Large intestine (tissue), 3 donors: ENCODE results near the gene FRAS1. TPM values are rescaled to one million over a fixed set of nuclear protein-coding genes. Genes with fewer than 3 reads are reported as not detected.
A peak's percentile ranks its signal among the peaks of the same experiment; 100 is the strongest.
"Not testable (repeated sequence)": the region's sequence is repeated elsewhere in the genome, so short reads cannot be mapped to it uniquely, and the experiment has no call there.

ENCODE experiments used
- DNase-seq, 2 donors: peaks; one replicate each; pipeline versions ENCODE4 v3.0.0 to v3.0.0-alpha.2; 2013
- H3K27ac ChIP-seq: one replicate; pipeline ENCODE4 v1.5.1; 2013; ENCODE audit warnings: low read length
- H3K27me3 ChIP-seq: 2 replicates; pipeline ENCODE4 v1.6.1; 2013; ENCODE audit warnings: low read length; ENCODE audit not compliant: control insufficient read depth, insufficient read depth
- H3K36me3 ChIP-seq: 2 replicates; pipeline ENCODE4 v1.6.1; 2013; ENCODE audit warnings: low read length; ENCODE audit not compliant: control insufficient read depth, insufficient read depth
- H3K4me1 ChIP-seq: one replicate; pipeline ENCODE4 v1.6.1; 2013; ENCODE audit warnings: low read length; ENCODE audit not compliant: control insufficient read depth, insufficient read depth
- H3K4me3 ChIP-seq: one replicate; pipeline ENCODE4 v1.5.1; 2013; ENCODE audit warnings: low read length
- H3K9me3 ChIP-seq: one replicate; pipeline ENCODE4 v1.6.1; 2013; ENCODE audit warnings: mild to moderate bottlenecking, low read depth, low read length, moderate library complexity; ENCODE audit not compliant: control insufficient read depth
- WGBS: methylation state at CpG from one replicate; pipeline ENCODE4 v1.1.5; 2013; ENCODE audit warnings: low lambda C conversion rate; ENCODE audit not compliant: insufficient coverage; 5-methylcytosine and 5-hydroxymethylcytosine counted together
- polyA plus RNA-seq: library from polyadenylated mRNA; unstranded; fragments of 120-200 nt; gene quantifications from one replicate; pipeline ENCODE4 v1.2.1, GENCODE V29; 2013

The FRAS1 gene
- polyA plus RNA-seq, 1 donor, result 12.9 TPM

DNA sequence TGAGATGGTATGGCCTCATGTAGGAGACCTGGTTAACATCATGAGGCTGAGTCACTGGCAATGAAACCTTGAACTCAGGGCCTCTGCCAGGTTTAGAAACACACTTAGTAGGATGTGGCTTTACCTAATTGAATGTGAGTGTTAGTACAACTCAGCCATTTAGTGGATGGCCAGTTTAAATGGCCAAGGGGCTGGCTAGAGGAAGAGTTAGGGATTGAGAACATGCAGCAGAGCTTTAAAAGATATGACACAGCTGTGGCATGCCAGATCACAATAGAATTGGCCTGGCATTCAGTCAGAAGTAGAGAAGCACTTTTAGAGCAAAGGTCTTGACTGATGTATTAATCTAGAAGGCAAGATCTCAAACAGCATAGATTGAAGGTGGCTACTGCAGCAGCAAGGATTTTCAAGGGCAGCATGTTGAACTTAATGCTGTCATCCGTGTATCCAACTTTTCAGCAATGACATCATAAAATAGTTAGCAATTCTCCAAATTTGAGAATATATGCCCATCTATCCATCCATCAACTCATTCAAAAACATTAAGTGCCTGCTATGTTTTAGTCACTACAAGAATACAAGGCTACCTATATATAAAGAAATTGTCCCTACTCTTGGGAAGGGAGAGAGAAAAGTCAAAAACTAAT, 170.4 kb downstream of the FRAS1 start:
- no CpG with 5 or more reads among the region's 1 CpG for WGBS
- Histone ChIP-seq H3K9me3 (peaks cover 3% of the 10 kb centered on the region), H3K27ac (no peak overlapping the region), H3K27me3 (no peaks in the 10 kb centered on the region), H3K4me1 (no peaks in the 10 kb centered on the region), H3K36me3 (no peaks in the 10 kb centered on the region), H3K4me3 (no peak overlapping the region)
- DNase-seq, result no peak

DNA sequence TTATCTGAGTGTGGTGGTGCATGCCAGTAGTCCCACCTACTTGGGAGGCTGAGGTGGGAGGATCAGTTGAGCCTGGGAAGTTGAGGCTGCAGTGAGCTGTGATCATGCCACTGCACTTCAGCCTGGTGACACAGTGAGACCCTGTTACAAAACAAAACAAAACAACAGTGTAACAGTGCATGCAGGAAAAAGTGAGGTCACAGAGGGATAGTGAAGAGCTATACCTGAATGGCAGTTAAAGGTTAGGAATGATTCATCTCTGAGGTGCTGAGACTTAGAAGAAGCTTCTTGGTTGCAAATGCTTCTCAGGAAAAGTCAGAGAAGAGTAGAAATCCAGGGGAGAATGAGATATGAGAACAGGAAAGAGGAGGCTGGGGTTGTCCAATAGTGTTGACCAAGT, 178.7 kb downstream of the FRAS1 start:
- H3K27me3 ChIP-seq, result no peaks in the 10 kb centered on the region
- no peak for DNase-seq
- no peaks in the 10 kb centered on the region for H3K36me3 ChIP-seq
- H3K9me3 ChIP-seq, result no peaks in the 10 kb centered on the region
- H3K4me1 ChIP-seq, result peaks cover 6% of the 10 kb centered on the region
- H3K4me3 ChIP-seq, result no peak overlapping the region
- no peak overlapping the region for H3K27ac ChIP-seq

DNA sequence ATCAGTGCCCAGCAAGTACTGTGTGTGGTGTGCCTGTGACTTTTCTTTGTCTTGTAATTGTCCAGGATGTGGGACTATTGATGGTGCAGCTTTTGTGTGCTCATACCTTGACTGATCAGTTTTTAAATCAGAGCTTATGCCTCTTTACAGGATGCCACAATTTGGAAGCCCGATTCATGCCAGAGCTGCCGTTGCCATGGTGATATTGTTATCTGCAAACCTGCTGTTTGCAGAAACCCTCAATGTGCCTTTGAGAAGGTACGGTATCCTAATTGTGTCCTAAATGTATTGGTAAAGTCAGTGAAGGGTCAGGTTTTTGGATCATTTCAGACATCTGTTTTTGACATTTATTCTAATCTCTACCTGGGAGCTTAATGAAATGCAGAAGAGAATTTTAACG, 180.2 kb downstream of the FRAS1 start:
- H3K36me3 ChIP-seq, result no peaks in the 10 kb centered on the region
- WGBS, result 100% methylated on average over 1 of the region's 4 CpGs
- no peaks in the 10 kb centered on the region for H3K9me3 ChIP-seq
- no peak overlapping the region for H3K27ac ChIP-seq
- DNase-seq, result no peak
- no peak overlapping the region for H3K4me3 ChIP-seq
- no peaks in the 10 kb centered on the region for H3K27me3 ChIP-seq
- peaks cover 6% of the 10 kb centered on the region for H3K4me1 ChIP-seq

DNA sequence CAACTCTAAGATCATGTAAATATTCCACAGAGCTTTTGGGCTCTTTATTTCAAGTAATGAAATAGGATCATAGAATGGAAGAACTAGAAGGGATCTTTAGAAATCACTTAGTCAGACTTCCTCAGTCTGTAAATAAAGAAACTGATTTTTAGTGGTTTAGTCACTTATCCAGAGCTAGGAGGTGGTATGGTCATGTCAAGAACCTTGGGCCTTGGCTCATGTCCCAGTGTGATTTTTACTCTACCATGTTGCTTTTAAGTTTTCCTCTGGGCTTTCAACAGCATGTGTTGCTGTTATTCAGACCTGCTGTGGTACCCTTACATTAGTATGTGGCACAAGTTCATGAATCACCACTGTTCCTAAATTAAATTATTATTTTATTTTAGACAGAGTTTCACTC, 184.9 kb downstream of the FRAS1 start:
- Histone ChIP-seq H3K4me1 (peaks cover 17% of the 10 kb centered on the region), H3K9me3 (no peaks in the 10 kb centered on the region), H3K36me3 (no peaks in the 10 kb centered on the region), H3K27ac (no peak overlapping the region), H3K4me3 (no peak overlapping the region), H3K27me3 (no peaks in the 10 kb centered on the region)
- DNase-seq, result no peak

DNA sequence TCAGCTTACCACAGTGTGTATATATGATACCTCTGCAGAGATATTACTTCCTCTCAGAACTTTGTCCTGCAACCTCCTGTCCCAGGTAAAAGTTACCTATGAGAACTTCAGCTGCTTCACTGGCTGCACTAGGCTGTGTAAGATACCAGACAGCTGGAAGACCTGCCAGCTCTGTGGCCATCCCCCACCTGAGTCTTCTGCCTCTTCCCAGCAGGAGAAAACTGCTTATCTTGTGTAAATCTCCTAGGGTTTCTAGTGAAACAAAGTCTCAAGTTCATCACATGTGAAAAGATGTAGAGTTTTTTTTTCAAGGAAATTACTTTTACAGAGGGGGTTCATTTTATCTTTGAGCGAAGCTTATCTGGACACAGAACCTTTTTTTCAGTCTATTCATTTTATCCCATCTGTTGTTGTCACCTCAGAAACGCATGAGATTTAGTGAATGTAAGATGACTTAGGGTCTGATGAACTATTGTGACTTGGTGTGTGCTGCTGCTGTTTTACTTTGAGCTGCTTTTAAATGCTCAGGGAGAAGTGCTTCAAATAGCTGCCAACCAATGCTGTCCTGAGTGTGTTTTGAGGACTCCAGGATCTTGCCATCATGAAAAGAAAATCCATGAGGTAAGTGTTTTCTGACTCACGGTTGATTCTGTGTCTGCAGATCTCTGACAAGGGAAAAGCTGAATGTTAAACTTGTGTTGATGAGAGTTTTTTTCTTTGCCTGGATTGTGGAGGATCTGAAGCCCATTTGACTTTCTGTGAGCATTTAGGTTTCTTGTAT, 187.8 kb downstream of the FRAS1 start:
- Histone ChIP-seq H3K27ac (peak overlapping the region; percentile 61), H3K36me3 (no peaks in the 10 kb centered on the region), H3K9me3 (no peaks in the 10 kb centered on the region), H3K4me3 (no peak overlapping the region), H3K27me3 (no peaks in the 10 kb centered on the region), H3K4me1 (peaks cover 14% of the 10 kb centered on the region)
- WGBS, result no CpG with 5 or more reads among the region's 3 CpGs
- DNase-seq, result peak; percentile 49 to 75

DNA sequence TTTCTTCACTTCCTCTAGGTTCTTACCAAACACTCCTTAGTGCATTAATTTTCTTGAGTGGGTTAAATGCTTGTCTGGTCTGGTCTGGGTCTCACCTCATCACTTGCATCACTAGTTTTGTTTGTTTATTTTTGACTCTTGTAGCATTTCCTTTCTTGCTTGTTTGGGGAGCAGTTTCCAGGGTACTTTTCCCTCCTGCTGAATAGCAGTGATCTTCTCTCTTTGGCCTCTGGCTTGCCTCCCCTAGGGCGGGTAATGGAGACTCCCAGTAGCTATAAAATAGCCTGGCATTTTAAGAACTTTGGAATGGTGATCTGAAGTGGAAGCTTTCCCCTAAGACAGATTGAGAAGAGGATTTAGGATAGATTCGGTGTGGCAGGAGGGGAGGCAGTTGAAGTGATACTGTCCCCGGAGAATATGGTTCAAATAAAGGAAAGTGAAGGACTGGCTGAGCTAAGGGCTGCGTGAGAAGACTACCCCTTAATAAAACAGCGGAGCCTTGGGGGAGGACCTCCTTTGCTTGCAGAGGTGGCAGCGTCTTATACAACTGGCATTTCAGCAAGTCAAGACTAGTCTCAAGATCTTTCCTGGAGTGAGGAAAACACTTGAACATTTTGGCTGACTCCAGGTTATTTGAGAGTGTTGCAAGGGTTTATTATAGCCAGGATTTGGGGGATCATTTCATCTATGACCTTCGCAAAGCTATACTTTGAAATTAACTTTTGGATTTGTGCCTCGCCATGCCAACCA, 190.6 kb downstream of the FRAS1 start:
- no peak overlapping the region for H3K4me3 ChIP-seq
- DNase-seq, result no peak
- H3K27ac ChIP-seq, result no peak overlapping the region
- peaks cover 1% of the 10 kb centered on the region for H3K36me3 ChIP-seq
- 82% methylated on average over 2 of the region's 8 CpGs for WGBS
- peaks cover 11% of the 10 kb centered on the region for H3K4me1 ChIP-seq
- no peaks in the 10 kb centered on the region for H3K9me3 ChIP-seq
- H3K27me3 ChIP-seq, result no peaks in the 10 kb centered on the region

DNA sequence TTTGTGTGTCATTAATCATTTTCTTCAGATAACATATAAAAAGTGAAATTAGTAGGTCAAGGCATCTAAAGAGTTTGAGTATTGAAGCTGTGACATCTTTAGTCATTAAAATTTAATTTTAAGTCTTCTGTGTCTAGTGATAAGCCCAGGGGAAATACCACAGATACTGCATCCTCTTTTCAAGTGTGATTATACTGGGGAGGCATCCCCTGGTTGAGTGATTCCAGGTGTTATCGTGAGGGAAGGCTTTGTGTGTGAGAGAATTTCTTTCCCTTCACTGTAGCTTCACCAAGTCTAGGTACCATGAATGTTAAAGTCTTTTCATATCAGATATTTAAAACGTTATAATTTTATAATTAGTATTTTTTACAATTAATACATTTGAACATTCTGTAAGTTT, 193.4 kb downstream of the FRAS1 start:
- peaks cover 10% of the 10 kb centered on the region for H3K36me3 ChIP-seq
- H3K4me1 ChIP-seq, result no peaks in the 10 kb centered on the region
- 100% methylated on average over 1 of the region's 2 CpGs for WGBS
- H3K27me3 ChIP-seq, result no peaks in the 10 kb centered on the region
- H3K4me3 ChIP-seq, result no peak overlapping the region
- no peak overlapping the region for H3K27ac ChIP-seq
- no peaks in the 10 kb centered on the region for H3K9me3 ChIP-seq
- no peak for DNase-seq

DNA sequence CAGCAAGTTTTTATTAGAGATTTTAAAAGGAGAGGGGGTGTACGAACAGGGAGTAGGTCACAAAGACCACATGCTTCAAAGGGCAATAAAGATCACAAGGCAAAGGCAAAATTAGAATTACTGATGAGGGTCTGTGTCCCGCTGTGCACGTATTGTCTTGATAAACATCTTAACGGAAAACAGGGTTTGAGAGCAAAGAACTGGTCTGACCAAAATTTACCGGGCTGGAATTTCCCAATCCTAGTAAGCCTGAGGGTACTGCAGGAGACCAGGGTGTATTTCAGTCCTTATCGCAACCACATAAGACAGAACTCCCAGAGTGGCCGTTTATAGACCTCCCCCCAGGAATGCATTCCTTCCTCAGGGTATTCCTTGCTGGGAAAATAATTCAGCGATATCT, 195.7 kb downstream of the FRAS1 start:
- not testable (repeated sequence) for H3K4me3 ChIP-seq, H3K4me1 ChIP-seq, H3K27me3 ChIP-seq, DNase-seq, H3K9me3 ChIP-seq, H3K27ac ChIP-seq
- no CpG with 5 or more reads among the region's 8 CpGs for WGBS
- peaks cover 13% of the 10 kb centered on the region for H3K36me3 ChIP-seq

DNA sequence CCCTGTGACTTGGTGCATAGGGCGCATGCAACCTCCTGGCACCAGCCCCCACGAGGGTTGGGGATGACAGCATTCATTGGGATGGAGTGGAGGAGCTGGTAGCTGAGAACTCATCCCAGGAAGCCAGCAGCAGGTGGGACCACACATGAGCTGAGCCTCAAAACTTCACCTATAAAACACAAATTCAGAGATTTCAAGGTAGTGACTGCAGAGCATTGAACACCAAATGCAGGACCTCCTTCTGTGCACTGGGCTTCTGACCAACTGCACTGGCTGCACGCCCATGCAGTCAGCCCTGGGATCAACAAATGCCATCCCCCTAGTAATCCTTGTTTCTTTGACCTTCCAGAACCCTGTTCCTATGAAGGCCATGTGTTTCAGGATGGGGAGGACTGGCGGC, 197.8 kb downstream of the FRAS1 start:
- no peak overlapping the region for H3K27ac ChIP-seq
- no peaks in the 10 kb centered on the region for H3K27me3 ChIP-seq
- DNase-seq, result no peak

DNA sequence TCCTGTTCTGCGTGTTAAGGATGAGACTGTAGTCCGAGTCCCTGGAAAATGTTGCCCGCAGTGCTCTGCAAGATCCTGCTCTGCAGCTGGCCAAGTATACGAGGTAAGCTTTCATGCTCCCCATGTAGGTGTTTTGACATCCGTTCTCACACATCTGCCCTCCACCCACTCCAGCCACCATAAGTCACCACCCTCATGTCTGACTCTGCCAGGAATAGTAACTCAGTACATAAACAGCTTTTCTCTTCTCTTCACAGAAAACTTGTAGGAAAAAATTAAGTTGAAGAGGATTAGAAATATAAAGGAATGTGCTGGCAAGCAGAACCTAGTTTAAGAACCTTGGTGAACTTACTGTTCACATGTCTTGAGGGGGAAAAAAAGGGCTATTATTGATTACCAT, 207.9 kb downstream of the FRAS1 start:
- Histone ChIP-seq H3K36me3 (peaks cover 14% of the 10 kb centered on the region), H3K4me1 (no peaks in the 10 kb centered on the region), H3K27me3 (no peaks in the 10 kb centered on the region), H3K27ac (no peak overlapping the region), H3K9me3 (no peaks in the 10 kb centered on the region), H3K4me3 (no peak overlapping the region)
- no peak for DNase-seq
- 100% methylated on average over 1 of the region's 5 CpGs for WGBS

More for the DNA sequence above, 197.8 kb downstream of the FRAS1 start:
- Histone ChIP-seq H3K4me3 (no peak overlapping the region), H3K4me1 (no peaks in the 10 kb centered on the region), H3K9me3 (no peaks in the 10 kb centered on the region), H3K36me3 (peaks cover 13% of the 10 kb centered on the region)
- no CpG with 5 or more reads among the region's 4 CpGs for WGBS
